Measurements from ENCODE around the gene RAET1L.

DNA sequence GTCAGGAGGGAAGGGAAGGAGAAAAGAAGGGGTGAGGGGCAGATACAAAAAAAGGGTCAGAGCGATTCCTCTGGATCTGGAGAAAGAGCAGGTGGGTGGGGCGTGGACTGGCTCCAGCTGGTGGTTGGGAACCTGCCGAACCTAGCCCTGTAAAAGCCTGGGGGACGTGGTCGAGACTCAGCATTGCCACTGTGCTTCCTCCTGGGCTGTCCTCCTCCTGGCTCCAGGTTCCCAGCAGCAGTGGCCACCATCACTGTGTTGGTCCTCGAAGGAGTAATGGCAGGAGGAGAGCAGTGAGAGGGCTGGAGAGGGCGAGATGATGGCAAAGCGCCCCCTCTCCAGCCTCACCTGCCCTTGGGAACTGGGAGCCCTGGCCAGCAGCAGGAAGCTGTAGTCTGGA lies 3.5 kb upstream of the RAET1L start:
- no peak for TF ChIP-seq EZH2 (IDR thresholded peaks at IDR 0.05)
- TF ChIP-seq POLR2AphosphoS5 (IDR thresholded peaks at IDR 0.05; ENCODE audit: borderline replicate concordance, low read depth, low read length) = no peak
- TF ChIP-seq FOXP2 (optimal IDR thresholded peaks at IDR 0.05; ENCODE audit: control extremely low read depth, extremely low read length, insufficient read depth) = no peak

Measured in SK-N-MC (cell line).